Measurements from ENCODE around the gene GRPR.
A peak's percentile ranks its signal among the peaks of the same experiment; 100 is the strongest.

Gene GRPR

GRCh38 chrX:16087076-16087475 lies 36.3 kb upstream of the GRPR start:
- TF ChIP-seq CTCF (IDR thresholded peaks at IDR 0.05; ENCODE audit: unreplicated experiment in 3 of 3), result no peak
- H3K4me3 Mint-ChIP-seq, result no peak overlapping the region
- H3K36me3 Mint-ChIP-seq (ENCODE audit: low read depth), result no peaks in the 10 kb centered on the region
- H3K27me3 Mint-ChIP-seq (ENCODE audit: low read depth), result no peaks in the 10 kb centered on the region
- peak overlapping the region; percentile 66 to 88 (median 69) for H3K27ac Mint-ChIP-seq
- H3K9me3 Mint-ChIP-seq, result no peaks in the 10 kb centered on the region
- no peaks in the 10 kb centered on the region for H3K4me1 Mint-ChIP-seq

GRCh38 chrX:16089086-16089485 lies 34.3 kb upstream of the GRPR start:
- H3K4me1 Mint-ChIP-seq, result no peaks in the 10 kb centered on the region
- H3K27me3 Mint-ChIP-seq (ENCODE audit: low read depth), result no peaks in the 10 kb centered on the region
- H3K4me3 Mint-ChIP-seq, result no peak overlapping the region
- H3K9me3 Mint-ChIP-seq, result peaks cover 3% of the 10 kb centered on the region
- H3K27ac Mint-ChIP-seq, result peak overlapping the region in 1 of 3 experiments; percentile 74
- no peaks in the 10 kb centered on the region for H3K36me3 Mint-ChIP-seq (ENCODE audit: low read depth)
- no peak for TF ChIP-seq CTCF (IDR thresholded peaks at IDR 0.05; ENCODE audit: unreplicated experiment in 3 of 3)

- no peak overlapping the region for H3K27ac Mint-ChIP-seq
- no peaks in the 10 kb centered on the region for H3K27me3 Mint-ChIP-seq (ENCODE audit: low read depth)
- no peaks in the 10 kb centered on the region for H3K4me1 Mint-ChIP-seq
- no peak overlapping the region for H3K4me3 Mint-ChIP-seq
- TF ChIP-seq CTCF (IDR thresholded peaks at IDR 0.05; ENCODE audit: unreplicated experiment in 3 of 3), result no peak
- H3K9me3 Mint-ChIP-seq, result peaks cover 17% of the 10 kb centered on the region
- no peaks in the 10 kb centered on the region for H3K36me3 Mint-ChIP-seq (ENCODE audit: low read depth)
Measured at GRCh38 chrX:16096141-16096540, 27.2 kb upstream of the GRPR start.

GRCh38 chrX:16100673-16101072 lies 22.7 kb upstream of the GRPR start:
- H3K4me1 Mint-ChIP-seq, result no peaks in the 10 kb centered on the region
- no peak overlapping the region for H3K4me3 Mint-ChIP-seq
- H3K27ac Mint-ChIP-seq, result no peak overlapping the region
- TF ChIP-seq CTCF (IDR thresholded peaks at IDR 0.05; ENCODE audit: unreplicated experiment in 3 of 3), result no peak
- H3K27me3 Mint-ChIP-seq (ENCODE audit: low read depth), result no peaks in the 10 kb centered on the region
- peaks cover 2% of the 10 kb centered on the region for H3K9me3 Mint-ChIP-seq
- H3K36me3 Mint-ChIP-seq (ENCODE audit: low read depth), result no peaks in the 10 kb centered on the region

- Mint-ChIP-seq H3K4me3 (no peak overlapping the region), H3K4me1 (no peaks in the 10 kb centered on the region), H3K36me3 (ENCODE audit: low read depth) (no peaks in the 10 kb centered on the region), H3K9me3 (no peaks in the 10 kb centered on the region), H3K27me3 (ENCODE audit: low read depth) (peaks cover 3% of the 10 kb centered on the region), H3K27ac (no peak overlapping the region)
- no peak for TF ChIP-seq CTCF (IDR thresholded peaks at IDR 0.05; ENCODE audit: unreplicated experiment in 3 of 3)
Measured at GRCh38 chrX:16101581-16101980, 21.8 kb upstream of the GRPR start.

GRCh38 chrX:16103625-16104024 lies 19.7 kb upstream of the GRPR start:
- H3K4me1 Mint-ChIP-seq, result no peaks in the 10 kb centered on the region
- no peak overlapping the region for H3K27ac Mint-ChIP-seq

More at GRCh38 chrX:16103625-16104024, 19.7 kb upstream of the GRPR start:
- no peaks in the 10 kb centered on the region for H3K9me3 Mint-ChIP-seq
- no peak overlapping the region for H3K4me3 Mint-ChIP-seq
- peaks cover 3% of the 10 kb centered on the region for H3K27me3 Mint-ChIP-seq (ENCODE audit: low read depth)
- TF ChIP-seq CTCF (IDR thresholded peaks at IDR 0.05; ENCODE audit: unreplicated experiment in 3 of 3), result no peak
- no peaks in the 10 kb centered on the region for H3K36me3 Mint-ChIP-seq (ENCODE audit: low read depth)
